ENCODE results near the gene THSD4.
"Not testable (repeated sequence)": the region's sequence is repeated elsewhere in the genome, so short reads cannot be mapped to it uniquely, and the experiment has no call there.

The THSD4 gene

GRCh38 chr15:71302861-71303410 is 187.7 kb downstream of the THSD4 start:
- DNase-seq = no peak

GRCh38 chr15:71303977-71304376 is 188.7 kb downstream of the THSD4 start:
- no peak for DNase-seq

DNA sequence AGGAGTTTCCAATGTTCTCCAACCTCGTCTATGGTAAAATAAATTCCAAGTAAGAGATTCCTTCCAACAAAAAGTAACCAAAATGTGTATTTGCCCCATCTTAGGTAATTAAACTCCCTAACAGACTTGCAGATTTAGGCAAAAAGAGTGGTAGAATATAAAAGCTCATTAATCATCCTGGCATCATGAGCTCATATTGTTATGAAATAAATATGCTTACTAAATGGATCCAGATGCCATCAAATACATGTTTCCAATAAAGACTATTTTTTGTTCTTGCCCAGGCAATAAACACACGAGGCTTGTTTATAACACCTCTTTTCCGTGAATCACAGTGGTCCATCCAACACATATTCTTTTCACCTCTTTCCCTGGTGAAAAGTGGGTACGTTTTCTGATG is 189.4 kb downstream of the THSD4 start:
- DNase-seq = no peak

GRCh38 chr15:71306538-71306937 is 191.3 kb downstream of the THSD4 start:
- DNase-seq = no peak

DNA sequence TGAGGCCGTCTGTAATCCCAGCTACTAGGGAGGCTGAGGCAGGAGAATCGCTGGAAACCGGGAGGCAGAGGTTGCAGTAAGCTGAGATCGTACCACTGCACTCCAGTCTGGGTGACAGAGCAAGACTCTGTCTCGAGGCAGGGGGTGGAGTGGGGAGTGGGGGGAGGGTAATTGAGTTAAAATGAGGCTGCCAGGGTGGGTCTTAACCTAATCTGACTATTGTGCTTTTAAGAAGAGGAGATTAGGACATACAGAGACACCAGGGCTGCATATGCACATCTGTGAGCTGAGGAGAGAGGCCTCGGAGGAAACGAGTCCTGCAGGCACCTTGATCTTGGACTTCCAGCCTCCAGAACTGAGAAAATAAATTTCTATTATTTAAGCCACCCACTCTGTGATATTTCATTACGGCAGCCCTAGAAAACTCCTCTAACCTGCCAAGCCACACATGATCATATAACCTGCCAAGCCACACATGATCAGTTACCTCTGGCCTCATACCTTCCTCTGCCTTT is 197.0 kb downstream of the THSD4 start:
- DNase-seq = no peak

DNA sequence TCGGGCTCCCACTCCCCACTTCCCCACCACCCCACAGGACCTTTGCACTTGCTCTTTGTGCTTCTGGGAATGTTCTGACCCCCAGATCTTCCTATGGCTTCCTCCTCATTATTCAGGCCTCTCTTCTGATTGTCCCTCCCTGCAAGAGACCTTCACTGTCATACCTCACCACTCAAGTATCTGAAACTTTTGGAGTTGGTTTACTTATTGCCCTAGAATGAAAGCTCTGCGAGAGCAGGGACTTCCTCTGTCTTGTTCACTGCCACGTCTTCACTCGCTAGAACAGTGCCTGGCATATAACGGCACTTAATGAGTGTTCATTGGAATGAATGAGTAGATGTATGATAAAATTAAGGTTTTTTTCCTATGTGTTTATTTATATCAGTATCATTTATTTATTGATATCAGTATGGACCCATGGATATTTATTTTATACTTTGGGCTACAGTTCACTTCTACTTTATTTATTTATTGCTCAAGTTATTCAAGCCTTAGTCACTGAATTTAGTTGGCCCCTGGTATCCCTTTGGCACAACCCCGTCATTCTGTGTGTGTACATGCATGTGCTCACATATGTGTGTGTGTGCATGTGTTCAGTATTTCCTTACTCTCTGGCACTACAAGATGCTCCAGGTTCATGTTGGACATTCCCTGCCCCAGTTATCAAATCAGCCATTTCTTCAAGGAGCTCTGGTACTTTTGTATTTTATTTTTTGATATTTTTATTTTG is 197.6 kb downstream of the THSD4 start:
- DNase-seq = no peak

- no peak for DNase-seq
Measured at GRCh38 chr15:71313806-71314205, 198.5 kb downstream of the THSD4 start.

DNA sequence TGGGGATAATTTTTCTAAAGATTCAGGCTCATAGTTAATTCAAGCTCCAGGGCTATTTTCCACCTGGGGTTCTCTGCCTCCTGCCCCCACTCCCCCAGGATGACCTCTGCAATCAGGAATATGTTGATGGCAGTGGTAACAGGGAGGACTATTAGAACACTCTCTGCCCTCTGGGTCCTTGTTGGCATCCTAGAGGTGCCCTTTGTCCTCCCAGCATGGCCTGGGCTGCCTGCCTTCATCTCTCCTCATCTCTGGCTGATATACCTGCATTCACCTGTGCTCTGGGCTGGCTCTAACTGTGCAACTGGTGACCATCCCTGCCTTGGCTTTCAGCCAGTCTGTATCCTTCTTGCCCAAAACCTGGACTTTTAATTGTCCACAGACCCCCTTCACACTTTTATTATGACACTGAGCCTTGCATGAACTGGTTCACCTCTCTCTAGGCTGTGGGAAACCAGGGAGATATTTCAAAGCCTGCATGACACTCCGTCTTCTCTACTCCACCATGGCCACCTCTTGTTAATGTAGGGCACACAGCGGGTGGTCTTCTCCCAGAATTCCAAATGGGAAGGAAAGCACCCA is 199.8 kb downstream of the THSD4 start:
- no peak for DNase-seq

GRCh38 chr15:71316911-71317310 is 201.6 kb downstream of the THSD4 start:
- no peak for DNase-seq

DNA sequence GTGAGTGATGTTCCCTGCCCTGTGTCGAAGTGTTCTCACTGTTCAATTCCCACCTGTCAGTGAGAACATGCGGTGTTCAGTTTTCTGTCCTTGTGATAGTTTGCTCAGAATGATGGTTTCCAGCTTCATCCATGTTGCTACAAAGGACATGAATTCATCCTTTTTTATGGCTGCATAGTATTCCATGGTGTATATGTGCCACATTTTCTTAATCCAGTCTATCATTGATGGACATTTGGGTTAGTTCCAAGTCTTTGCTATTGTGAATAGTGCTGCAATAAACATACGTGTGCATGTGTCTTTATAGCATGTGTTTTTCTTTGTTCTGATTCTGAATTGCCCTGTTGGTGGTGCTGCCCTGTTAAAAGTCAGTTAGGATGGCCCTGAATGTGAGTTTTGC is 204.2 kb downstream of the THSD4 start:
- not testable (repeated sequence) for DNase-seq

GRCh38 chr15:71319935-71320334 is 204.7 kb downstream of the THSD4 start:
- no peak for DNase-seq

DNA sequence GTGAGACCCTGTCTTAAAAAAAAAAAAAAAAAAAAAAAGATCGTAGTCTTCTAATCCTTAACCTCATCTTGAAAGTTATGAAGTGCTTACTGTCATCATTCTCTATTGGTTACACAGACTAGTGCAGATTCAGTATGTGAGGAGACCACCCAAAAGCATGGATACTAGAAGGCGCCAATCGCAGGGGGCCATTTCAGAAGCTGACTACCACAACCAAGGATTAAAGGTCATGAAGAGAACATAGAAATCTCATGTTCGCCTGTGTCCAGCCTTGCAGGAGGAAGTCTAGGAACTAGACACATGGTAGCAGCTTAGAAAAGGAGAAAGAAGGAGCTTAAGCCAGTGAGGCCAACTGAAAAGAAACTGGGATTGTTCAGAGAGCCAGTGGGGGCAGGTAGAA is 207.8 kb downstream of the THSD4 start:
- DNase-seq = no peak

- no peak for DNase-seq
Measured at GRCh38 chr15:71323584-71323983, 208.3 kb downstream of the THSD4 start.

GRCh38 chr15:71325481-71325880 is 210.2 kb downstream of the THSD4 start:
- DNase-seq = no peak

DNA sequence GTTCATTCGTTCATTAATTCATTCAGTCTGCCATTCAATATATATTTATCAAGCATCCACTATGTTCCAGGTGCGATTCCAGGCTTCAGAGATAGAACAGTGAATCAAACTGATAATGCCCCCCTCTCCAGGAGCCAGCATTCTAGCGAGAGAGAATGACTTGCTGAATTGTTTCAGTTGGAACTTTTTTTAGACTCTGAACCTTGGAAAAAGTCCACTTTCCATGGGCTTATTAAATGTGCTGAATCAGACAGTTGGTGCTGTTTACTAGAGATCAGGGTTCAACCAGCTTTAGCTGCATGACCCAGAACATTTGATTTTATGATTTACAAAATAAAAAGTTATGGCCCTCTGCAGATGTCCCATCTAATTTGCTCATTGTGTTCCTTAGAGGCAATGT is 213.2 kb downstream of the THSD4 start:
- no peak for DNase-seq

DNA sequence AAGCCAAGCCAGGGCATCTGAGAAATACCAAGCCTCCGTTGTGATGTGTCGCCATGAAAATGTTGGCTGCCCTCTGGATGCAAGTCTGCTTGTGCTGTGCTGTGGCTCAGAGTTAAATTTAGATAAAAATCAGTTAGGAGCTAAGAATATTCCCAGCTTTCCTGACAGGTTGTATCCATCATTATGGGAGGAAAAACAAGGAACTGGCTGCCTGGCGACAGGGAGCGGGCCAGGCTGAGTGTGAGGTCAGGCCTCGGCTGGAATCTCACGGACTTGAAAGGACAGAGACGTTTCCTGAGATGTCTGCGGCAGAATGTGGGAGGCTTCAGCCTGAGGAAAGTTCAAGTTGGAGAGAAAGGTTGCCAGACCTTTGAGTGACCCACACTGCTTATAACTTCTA is 213.8 kb downstream of the THSD4 start:
- DNase-seq = no peak

GRCh38 chr15:71329497-71330260 is 214.4 kb downstream of the THSD4 start:
- no peak for DNase-seq

DNA sequence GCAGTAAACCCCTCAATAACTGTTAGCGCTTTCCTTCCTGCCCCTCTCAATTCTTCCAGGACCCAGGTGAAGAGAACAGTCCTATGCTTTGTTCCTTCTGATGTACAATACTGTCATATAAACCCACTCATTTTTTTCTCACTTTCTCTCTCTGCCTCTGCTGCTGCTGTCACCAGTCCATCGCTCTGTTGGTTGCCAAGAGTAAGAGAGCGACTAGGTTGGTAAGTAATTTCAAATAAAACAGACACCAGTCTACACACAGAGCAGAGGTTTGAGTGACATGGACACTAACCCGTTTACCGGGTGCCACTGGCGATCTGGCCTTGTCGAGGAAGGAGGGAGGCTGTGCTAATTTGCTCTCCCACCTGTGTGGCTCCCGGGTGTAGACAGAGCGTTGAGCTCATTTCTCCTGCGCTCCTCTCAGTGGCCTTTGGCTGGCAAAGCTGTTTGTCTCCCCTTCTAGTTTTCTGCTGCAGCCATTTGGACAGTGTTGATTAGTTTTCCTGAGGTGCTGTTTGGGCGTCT is 215.4 kb downstream of the THSD4 start:
- DNase-seq = no peak

DNA sequence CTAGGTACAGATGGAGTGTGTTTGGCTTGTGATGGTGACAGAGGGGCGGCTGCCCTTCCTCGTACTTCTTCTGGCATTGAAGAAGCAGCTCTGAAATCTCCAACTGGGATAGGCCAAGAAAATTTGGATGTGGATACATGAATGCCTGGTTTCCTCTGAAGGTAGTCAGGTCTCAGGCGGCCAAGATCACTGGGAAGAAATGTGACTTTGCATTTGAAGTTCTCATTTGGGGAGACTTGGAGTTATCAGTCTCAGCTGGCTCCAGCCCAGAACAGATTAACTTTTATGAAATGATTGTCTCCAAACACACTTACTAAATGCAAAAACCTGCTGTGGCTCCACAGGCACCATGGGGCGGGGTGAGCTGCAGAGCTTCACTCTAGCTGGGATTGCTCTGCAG is 215.9 kb downstream of the THSD4 start:
- no peak for DNase-seq

GRCh38 chr15:71332431-71333004 is 217.2 kb downstream of the THSD4 start:
- DNase-seq = no peak

GRCh38 chr15:71333136-71333700 is 217.9 kb downstream of the THSD4 start:
- DNase-seq = no peak

GRCh38 chr15:71333839-71334238 is 218.6 kb downstream of the THSD4 start:
- no peak for DNase-seq

- DNase-seq = no peak
Measured at GRCh38 chr15:71334434-71334833, 219.2 kb downstream of the THSD4 start.

Measured in activated CD4-positive, alpha-beta T cell treated with anti-CD3 and anti-CD28 coated beads for 1 hour (primary cell).